Activated CD8-positive, alpha-beta memory T cell treated with anti-CD3 and anti-CD28 coated beads, Interleukin-2, amount 50 U/mL, for 1 hour (primary cell): ENCODE measurements around the gene PXN.
A peak's percentile ranks its signal among the peaks of the same experiment; 100 is the strongest.
"Not testable (repeated sequence)": the region's sequence is repeated elsewhere in the genome, so short reads cannot be mapped to it uniquely, and the experiment has no call there.

Source experiments
- DNase-seq: peaks from one replicate; pipeline ENCODE4 v3.0.0-alpha.2; 2020; ENCODE audit errors: extremely low read depth

PXN gene

DNA sequence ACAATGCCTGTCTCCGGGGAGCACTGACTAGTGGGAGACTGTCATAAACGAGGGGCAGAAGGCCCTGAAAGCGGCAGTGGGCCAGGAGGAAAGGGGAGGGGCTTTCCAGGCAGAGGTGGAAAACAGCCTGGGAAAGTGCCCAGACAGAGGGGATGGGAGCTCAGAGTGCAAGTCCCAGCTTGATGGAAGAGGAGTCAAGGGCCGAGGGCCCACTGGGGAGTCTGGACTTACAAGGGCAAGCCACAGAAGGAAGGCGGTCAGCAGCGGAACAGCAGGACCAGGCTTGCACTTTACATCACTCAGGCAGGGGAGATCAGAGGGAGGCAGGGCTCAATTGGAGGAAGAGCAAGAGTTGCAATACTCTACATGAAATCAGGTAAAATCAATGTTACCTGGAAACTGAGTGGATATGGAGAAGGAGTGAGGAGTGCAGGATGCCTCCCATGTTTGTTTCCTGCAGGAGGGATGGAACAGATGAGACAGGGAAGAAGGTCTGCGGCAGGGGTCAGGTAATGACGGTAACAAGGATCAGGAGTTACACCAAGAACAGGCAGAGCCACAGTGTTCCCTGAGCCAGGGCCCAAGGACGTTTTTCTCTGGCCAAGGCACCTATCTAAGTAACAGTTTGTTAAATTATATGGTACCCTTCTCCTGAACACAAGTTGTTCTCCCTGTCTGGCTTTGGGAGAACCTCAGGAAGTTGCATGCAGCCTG, 23.8 kb downstream of the PXN start:
- no peak for DNase-seq

DNA sequence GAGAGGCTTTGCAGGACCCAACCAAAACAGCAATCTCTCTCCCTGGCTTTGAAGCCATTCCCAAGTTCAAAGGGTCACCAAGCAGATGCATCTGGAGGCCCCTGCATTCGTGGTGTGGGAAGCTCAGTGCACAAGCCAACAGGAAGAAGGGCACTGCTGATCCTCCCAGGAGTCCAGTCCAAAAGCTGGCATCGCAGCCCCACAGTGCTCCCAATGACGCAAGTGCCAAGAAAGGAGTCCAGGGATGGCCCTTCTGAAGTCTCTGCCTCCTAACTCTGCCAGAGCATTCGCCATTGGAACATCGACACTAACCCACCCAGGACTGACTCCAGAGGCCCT, 25.1 kb downstream of the PXN start:
- DNase-seq = no peak

- no peak for DNase-seq
Observed at GRCh38 chr12:120239776-120240494, 25.6 kb downstream of the PXN start.

DNA sequence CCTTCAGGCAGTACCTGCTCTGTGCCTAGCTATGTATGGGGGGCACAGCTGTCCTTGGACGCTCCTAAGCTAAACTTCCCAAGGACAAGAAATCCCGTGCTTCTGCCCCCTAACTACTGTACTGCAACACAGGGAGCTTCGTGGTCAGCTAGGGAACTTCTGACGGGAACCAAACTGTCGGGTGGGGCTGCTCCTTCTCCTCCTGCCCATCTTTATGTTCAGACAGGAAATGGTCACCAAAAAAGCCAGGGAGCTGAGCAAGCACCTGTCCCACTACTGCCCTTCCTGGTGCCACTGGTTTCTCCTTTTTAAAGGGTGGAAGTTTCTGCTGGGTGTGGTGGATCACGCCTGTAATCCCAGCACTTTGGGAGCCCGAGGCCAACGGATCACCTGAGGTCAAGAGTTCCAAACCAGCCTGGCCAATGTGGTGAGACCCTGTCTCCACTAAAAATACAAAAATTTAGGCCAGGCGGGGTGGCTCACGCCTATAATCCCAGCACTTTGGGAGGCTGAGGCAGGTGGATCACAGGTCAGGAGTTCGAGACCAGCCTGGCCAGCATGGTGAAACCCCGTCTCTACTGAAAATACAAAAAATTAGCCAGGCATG, 26.6 kb downstream of the PXN start:
- DNase-seq = no peak

- no peak for DNase-seq
Observed at GRCh38 chr12:120238217-120238616, 27.3 kb downstream of the PXN start.

DNA sequence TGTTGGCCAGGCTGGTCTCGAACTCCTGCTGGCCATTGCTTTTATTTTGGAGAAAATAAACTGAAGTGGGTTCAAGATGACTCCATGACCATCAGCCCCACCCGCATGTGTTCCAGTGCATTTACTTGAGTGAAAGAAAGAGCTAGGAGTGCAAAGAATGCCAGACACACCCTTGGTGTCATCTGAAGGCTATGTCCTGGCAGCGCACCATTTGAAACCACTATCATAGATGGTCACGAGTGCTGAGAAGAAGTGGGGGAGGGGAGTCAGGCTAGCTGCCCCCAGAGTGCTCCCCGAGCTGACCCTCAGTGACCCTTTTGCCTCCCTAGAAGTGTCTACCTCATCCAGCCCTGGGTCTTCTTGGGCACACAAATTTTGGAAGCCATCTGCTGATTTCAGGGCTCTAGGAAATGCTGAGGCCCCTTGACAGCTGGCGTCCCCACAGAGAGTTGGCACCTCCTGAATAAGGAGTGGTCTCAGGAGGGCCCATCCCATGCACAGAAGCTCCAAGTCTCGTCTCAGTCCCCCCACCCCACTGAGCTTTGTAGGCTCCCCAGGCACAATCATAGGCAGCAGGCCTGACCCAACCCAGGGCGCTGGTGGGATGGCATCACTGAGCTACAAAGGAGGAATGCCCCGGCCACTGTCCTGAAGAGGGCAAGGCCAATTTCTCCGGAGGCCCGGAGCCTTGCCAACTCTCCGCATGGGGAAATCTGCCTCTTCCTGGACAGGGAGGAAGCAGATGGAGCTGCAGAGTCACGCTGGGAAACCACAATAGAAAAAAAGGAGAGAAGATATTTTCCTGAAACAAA, 28.0 kb downstream of the PXN start:
- no peak for DNase-seq

DNA sequence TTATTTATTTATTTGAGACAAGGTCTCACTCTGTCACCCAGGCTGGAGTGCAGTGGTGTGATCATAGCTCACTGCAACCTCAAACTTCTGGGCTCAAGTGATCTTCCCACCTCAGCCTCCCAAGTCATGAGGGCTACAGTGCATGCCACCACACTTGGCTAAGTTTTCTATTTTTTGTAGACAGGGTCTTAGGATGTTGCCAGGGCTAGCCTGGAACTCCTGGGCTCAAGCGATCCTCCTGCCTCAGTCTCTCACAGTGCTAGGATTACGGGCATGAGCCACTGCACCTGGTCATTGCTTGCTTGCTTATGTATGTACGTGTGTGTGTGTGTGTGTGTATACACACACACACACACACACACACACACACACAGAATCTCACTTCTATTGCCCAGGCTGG, 28.7 kb downstream of the PXN start:
- not testable (repeated sequence) for DNase-seq

GRCh38 chr12:120235369-120236323, 29.9 kb downstream of the PXN start:
- no peak for DNase-seq

- DNase-seq = no peak
Observed at GRCh38 chr12:120234643-120235368, 30.7 kb downstream of the PXN start.

GRCh38 chr12:120231316-120232011, 34.1 kb downstream of the PXN start:
- peak; percentile 70 for DNase-seq

GRCh38 chr12:120230974-120231315, 34.6 kb downstream of the PXN start:
- no peak for DNase-seq

- DNase-seq = no peak
Observed at GRCh38 chr12:120230326-120230973, 35.1 kb downstream of the PXN start.

DNA sequence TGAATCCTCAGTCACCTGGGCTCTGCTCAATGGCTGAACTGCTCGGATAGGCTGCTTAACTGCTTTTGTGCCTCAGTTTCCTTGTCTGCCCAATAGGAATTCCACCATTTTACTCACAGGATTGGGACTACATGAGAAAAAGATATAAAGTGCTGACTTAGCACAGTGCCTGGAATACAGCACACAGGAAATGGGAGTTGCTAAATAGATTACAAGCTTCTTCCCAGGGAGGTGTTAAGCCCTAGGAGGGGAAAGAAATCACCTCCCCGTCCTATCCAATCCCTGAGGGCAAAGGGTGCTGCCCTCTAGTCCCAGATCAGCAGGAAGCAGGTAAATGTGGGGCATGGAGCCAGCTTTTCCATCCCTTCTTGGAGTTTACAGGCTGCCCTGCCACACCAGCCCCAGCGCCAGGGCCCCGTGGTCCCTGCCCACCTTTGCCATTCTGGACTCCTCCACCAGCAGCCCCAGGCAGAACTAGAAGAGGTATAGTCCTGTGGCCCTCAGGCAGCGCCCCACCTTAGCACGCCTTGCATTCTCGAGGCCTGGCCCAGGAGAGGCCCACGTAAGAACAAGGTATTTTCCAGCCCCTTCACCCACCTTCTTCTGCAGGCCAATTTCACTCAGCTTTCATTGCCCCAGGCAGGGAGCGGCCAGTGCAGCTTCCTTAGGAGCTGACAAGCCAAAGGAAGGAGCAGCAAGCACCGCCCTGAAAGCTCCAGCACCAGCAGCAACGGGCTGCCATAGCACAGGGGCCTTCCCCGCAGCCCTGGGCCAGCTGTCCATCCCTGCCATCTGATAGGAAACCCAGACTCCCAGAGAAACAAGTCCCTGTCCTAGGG, 35.8 kb downstream of the PXN start:
- DNase-seq = no peak

- no peak for DNase-seq
Observed at GRCh38 chr12:120229071-120229486, 36.5 kb downstream of the PXN start.

- DNase-seq = peak; percentile 73
Observed at GRCh38 chr12:120228291-120229070, 37.0 kb downstream of the PXN start.

- no peak for DNase-seq
Observed at GRCh38 chr12:120228041-120228290, 37.6 kb downstream of the PXN start.

DNA sequence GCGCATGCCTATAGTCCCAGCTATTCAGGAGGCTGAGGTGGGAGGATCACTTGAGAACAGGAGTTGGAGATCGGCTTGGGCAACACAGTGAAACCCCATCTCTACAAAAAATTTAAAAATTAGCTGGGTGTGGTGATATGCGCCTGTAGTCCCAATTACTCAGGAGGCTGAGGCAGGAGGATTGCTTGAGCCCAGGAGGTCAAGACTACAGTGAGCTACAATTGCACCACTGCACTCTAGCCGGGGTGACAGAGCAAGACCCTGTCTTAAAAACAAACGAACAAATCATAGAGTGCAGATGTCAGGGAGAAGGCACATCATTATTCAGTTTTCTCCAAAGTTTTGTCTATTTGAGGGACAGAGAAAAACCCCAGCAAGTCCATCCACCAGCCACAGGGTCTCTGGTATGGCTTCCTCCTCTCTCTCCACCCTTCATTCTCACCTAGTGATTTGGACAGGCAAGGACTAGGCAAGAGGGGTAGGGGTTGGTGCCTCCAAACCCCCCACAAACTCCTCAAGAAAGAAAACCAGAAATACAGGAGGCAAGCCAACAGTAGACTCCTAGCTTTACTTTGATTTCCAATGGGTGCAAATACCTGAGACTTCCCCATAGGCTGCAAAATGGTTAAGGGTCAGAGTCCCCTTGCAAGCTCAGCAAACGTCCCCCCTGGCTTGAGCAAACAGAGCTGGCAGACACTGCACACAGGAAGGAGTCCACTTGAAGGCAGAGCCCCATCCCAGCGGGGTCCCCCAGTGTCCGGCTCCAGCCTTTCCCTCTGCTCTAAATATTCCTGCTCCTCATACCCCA, 38.1 kb downstream of the PXN start:
- no peak for DNase-seq
